Caki2 (cell line): ENCODE data around the gene S100B. TPM values are rescaled to one million over a fixed set of nuclear protein-coding genes. Genes with fewer than 3 reads are reported as not detected.
A peak's percentile ranks its signal among the peaks of the same experiment; 100 is the strongest.

Experiments used
- DNase-seq: peaks from one replicate; pipeline ENCODE4 v3.0.0-alpha.2; 2015; ENCODE audit warnings: low read depth
- in situ Hi-C: cut with HindIII; loops from 2 replicates; pipeline ENCODE4 v1.10.0; 2016; ENCODE audit warnings: low sequenced_read_pairs, low pct_unique_long_range_greater_than_20kb, mixed read lengths
- total RNA-seq: library from RNA; depleted of rRNA; stranded (reverse); fragments of >200 nt; shearing (Covaris generic); gene quantifications from 2 replicates; pipeline ENCODE4 v1.2.3, GENCODE V29; 2014; ENCODE audit warnings: low replicate concordance; rRNA removed

Gene S100B
- total RNA-seq, result not detected in 2 replicates

- in situ Hi-C loops, result no loop called here
- no peak for DNase-seq
These were observed at the start of gene S100B for GRCh38 chr21:46604975-46605766. TSS of gene S100B (minus strand) at chr21:46605082. CDS start at chr21:46602415, 2,667 bp downstream.

- DNase-seq, result no peak
- in situ Hi-C loops, result no loop called here
These were observed 46.2 kb upstream of the S100B start for GRCh38 chr21:46651121-46651520.

- no peak for DNase-seq
- in situ Hi-C loops, result no loop called here
These were observed 45.7 kb upstream of the S100B start for GRCh38 chr21:46650476-46651098.

GRCh38 chr21:46649356-46649755 lies 44.5 kb upstream of the S100B start:
- in situ Hi-C loops, result no loop called here
- DNase-seq, result no peak

GRCh38 chr21:46648539-46648938 lies 43.7 kb upstream of the S100B start:
- DNase-seq, result no peak
- in situ Hi-C loops, result no loop called here

- no peak for DNase-seq
- in situ Hi-C loops, result no loop called here
These were observed 41.8 kb upstream of the S100B start for GRCh38 chr21:46646541-46647154.

GRCh38 chr21:46645840-46646239 lies 41.0 kb upstream of the S100B start:
- in situ Hi-C loops, result no loop called here
- no peak for DNase-seq

- no peak for DNase-seq
- in situ Hi-C loops, result no loop called here
These were observed 38.7 kb upstream of the S100B start for GRCh38 chr21:46643379-46644177.

GRCh38 chr21:46641656-46642055 lies 36.8 kb upstream of the S100B start:
- in situ Hi-C loops, result no loop called here

GRCh38 chr21:46639489-46640386 lies 34.9 kb upstream of the S100B start:
- in situ Hi-C loops, result no loop called here
- DNase-seq, result peak; percentile 13

More at GRCh38 chr21:46641656-46642055, 36.8 kb upstream of the S100B start:
- DNase-seq, result no peak

GRCh38 chr21:46637952-46638746 lies 33.3 kb upstream of the S100B start:
- DNase-seq, result no peak
- in situ Hi-C loops, result no loop called here

GRCh38 chr21:46636550-46637285 lies 31.8 kb upstream of the S100B start:
- in situ Hi-C loops, result no loop called here

GRCh38 chr21:46636181-46636512 lies 31.3 kb upstream of the S100B start:
- no peak for DNase-seq
- in situ Hi-C loops, result no loop called here

More at GRCh38 chr21:46636550-46637285, 31.8 kb upstream of the S100B start:
- no peak for DNase-seq

GRCh38 chr21:46635324-46636180 lies 30.7 kb upstream of the S100B start, which contains the start of gene PRMT2:
TSS of gene PRMT2 (plus strand) at chr21:46635674. CDS start at chr21:46636952, 1,278 bp downstream.
- in situ Hi-C loops, result no loop called here
- peak; percentile 96 for DNase-seq

- peak; percentile 82 for DNase-seq
- in situ Hi-C loops, result no loop called here
These were observed 30.1 kb upstream of the S100B start for GRCh38 chr21:46634966-46635323.
